Neural cell (in vitro differentiated cells): Measurements from ENCODE around the gene ADORA2B. TPM values are rescaled to one million over a fixed set of nuclear protein-coding genes. Genes with fewer than 3 reads are reported as not detected.

ENCODE experiments used
- H2AFZ ChIP-seq: fragments of 200-600, 300-800 bp; sonication (generic), shearing (Covaris generic); 2 replicates; pipeline ENCODE4 v1.6.0; 2014; ENCODE audit warnings: low read depth, mild to moderate bottlenecking, antibody characterized with exemption, low read length, moderate library complexity
- H3F3A ChIP-seq: fragments of 200-600 bp; shearing (Covaris generic); 2 replicates; pipeline ENCODE4 v1.6.1; 2016; ENCODE audit warnings: mild to moderate bottlenecking, moderate library complexity, mixed read lengths, antibody characterized with exemption, low read length; ENCODE audit not compliant: insufficient read depth, poor library complexity, severe bottlenecking
- H3K27ac ChIP-seq: fragments of 200-600, 300-800 bp; sonication (generic), shearing (Covaris generic); 2 replicates; pipeline ENCODE4 v1.5.1; 2014; ENCODE audit warnings: mild to moderate bottlenecking, low read length, moderate library complexity
- H3K27me3 ChIP-seq: fragments of 300-800, 200-600 bp; sonication (generic), shearing (Covaris generic); 2 replicates; pipeline ENCODE4 v1.6.0; 2014; ENCODE audit warnings: mild to moderate bottlenecking, low read depth, low read length, moderate library complexity; ENCODE audit not compliant: insufficient read depth
- H3K36me3 ChIP-seq: fragments of 300-800, 200-600 bp; sonication (generic), shearing (Covaris generic); 2 replicates; pipeline ENCODE4 v1.5.1; 2014; ENCODE audit warnings: mild to moderate bottlenecking, antibody characterized with exemption, low read length, moderate library complexity; ENCODE audit not compliant: insufficient read depth
- H3K4me2 ChIP-seq: fragments of 300-800, 200-600 bp; sonication (generic), shearing (Covaris generic); 2 replicates; pipeline ENCODE4 v1.6.0; 2014; ENCODE audit warnings: mild to moderate bottlenecking, low read length
- H3K4me3 ChIP-seq: fragments of 300-800, 200-600 bp; sonication (generic), shearing (Covaris generic); 2 replicates; pipeline ENCODE4 v1.5.1; 2014; ENCODE audit warnings: mild to moderate bottlenecking, low read length, moderate library complexity
- H3K79me2 ChIP-seq: fragments of 200-600 bp; shearing (Covaris generic); replicated peaks from 2 replicates; pipeline ENCODE4 v1.6.0; 2014; ENCODE audit warnings: mild to moderate bottlenecking, low read length, moderate library complexity; ENCODE audit not compliant: insufficient read depth
- H3K9ac ChIP-seq: fragments of 300-800, 200-600 bp; sonication (generic), shearing (Covaris generic); 2 replicates; pipeline ENCODE4 v1.6.1; 2016; ENCODE audit warnings: mild to moderate bottlenecking, low read length, mixed read lengths
- H3K9me2 ChIP-seq: fragments of 200-600 bp; shearing (Covaris generic); 2 replicates; pipeline ENCODE4 v1.6.1; 2016; ENCODE audit warnings: mild to moderate bottlenecking, low read length, mixed read lengths; ENCODE audit not compliant: insufficient read depth
- H3K9me3 ChIP-seq: fragments of 200-600, 300-800 bp; sonication (generic), shearing (Covaris generic); 2 replicates; pipeline ENCODE4 v1.6.1; 2016; ENCODE audit warnings: mild to moderate bottlenecking, mixed run types, low read length, moderate library complexity, mixed read lengths
- H4K20me1 ChIP-seq: fragments of 200-600 bp; shearing (Covaris generic); 2 replicates; pipeline ENCODE4 v1.6.1; 2016; ENCODE audit warnings: mild to moderate bottlenecking, mixed run types; ENCODE audit not compliant: insufficient read depth
- CTCF ChIP-seq: fragments of 450-650 bp; IDR thresholded peaks from 2 replicates; pipeline ENCODE4 v1.5.1; 2014; ENCODE audit warnings: antibody characterized with exemption, mild to moderate bottlenecking, moderate library complexity; ENCODE audit not compliant: poor library complexity, severe bottlenecking
- EP300 ChIP-seq: fragments of 450-650 bp; conservative IDR thresholded peaks from 2 replicates; pipeline ENCODE4 v1.6.1; 2014; ENCODE audit warnings: antibody characterized with exemption, mild to moderate bottlenecking, moderate library complexity; ENCODE audit not compliant: poor library complexity, severe bottlenecking
- EZH2 ChIP-seq: fragments of 200-600, 300-800 bp; shearing (Covaris generic), sonication (generic); IDR thresholded peaks from 2 replicates; pipeline ENCODE4 v1.6.1; 2014; ENCODE audit warnings: antibody characterized with exemption, low read length, borderline replicate concordance, mild to moderate bottlenecking; ENCODE audit not compliant: insufficient read depth, poor library complexity, severe bottlenecking
- MXI1 ChIP-seq: fragments of 450-650 bp; conservative IDR thresholded peaks from 2 replicates; pipeline ENCODE4 v1.6.1; 2014; ENCODE audit warnings: antibody characterized with exemption, mild to moderate bottlenecking; ENCODE audit not compliant: poor library complexity, severe bottlenecking
- POLR2AphosphoS5 ChIP-seq: IDR thresholded peaks from 2 replicates; pipeline ENCODE4 v1.6.1; 2012
- RAD21 ChIP-seq: fragments of 450-650 bp; conservative IDR thresholded peaks from 2 replicates; pipeline ENCODE4 v1.6.1; 2014; ENCODE audit warnings: antibody characterized with exemption, mild to moderate bottlenecking, moderate library complexity
- REST ChIP-seq: IDR thresholded peaks from 2 replicates; pipeline ENCODE4 v1.6.1; 2012; ENCODE audit warnings: borderline replicate concordance
- SMC3 ChIP-seq: fragments of 450-650 bp; conservative IDR thresholded peaks from 2 replicates; pipeline ENCODE4 v1.6.1; 2014; ENCODE audit warnings: antibody characterized with exemption, mild to moderate bottlenecking, moderate library complexity; ENCODE audit not compliant: poor library complexity
- TAF1 ChIP-seq: IDR thresholded peaks from 2 replicates; pipeline ENCODE4 v1.6.1; 2012; ENCODE audit warnings: low read depth
- polyA plus RNA-seq: library from polyadenylated mRNA; depleted of rRNA; stranded (reverse); fragments of >200 nt; gene quantifications from 2 replicates; pipeline ENCODE4 v1.2.3, GENCODE V29; 2014

The ADORA2B gene
- polyA plus RNA-seq, 1 donor from 2014 or later, result 0.78 TPM

GRCh38 chr17:16019347-16019746 is 74.4 kb downstream of the ADORA2B start:
- TF ChIP-seq CTCF (no peak), MXI1 (no peak), RAD21 (no peak), REST (no peak), EZH2 (no peak), SMC3 (no peak), TAF1 (no peak), EP300 (no peak), POLR2AphosphoS5 (no peak)

GRCh38 chr17:16023881-16024280 is 79.0 kb downstream of the ADORA2B start:
- Histone ChIP-seq H2AFZ (no peak overlapping the region), H3K4me2 (no peak overlapping the region), H3K27ac (no peak overlapping the region), H4K20me1 (no peaks in the 10 kb centered on the region), H3K27me3 (no peaks in the 10 kb centered on the region), H3K9me3 (no peaks in the 10 kb centered on the region), H3F3A (no peaks in the 10 kb centered on the region), H3K4me3 (no peak overlapping the region), H3K9ac (no peak overlapping the region), H3K9me2 (no peaks in the 10 kb centered on the region), H3K36me3 (peaks cover 13% of the 10 kb centered on the region), H3K79me2 (no peaks in the 10 kb centered on the region)
- TF ChIP-seq EZH2 (no peak), POLR2AphosphoS5 (no peak)

More at GRCh38 chr17:16019347-16019746, 74.4 kb downstream of the ADORA2B start:
- H3F3A ChIP-seq, result no peaks in the 10 kb centered on the region
- H3K27ac ChIP-seq, result no peak overlapping the region
- no peak overlapping the region for H3K9ac ChIP-seq
- H3K9me2 ChIP-seq, result no peaks in the 10 kb centered on the region
- no peak overlapping the region for H3K4me2 ChIP-seq
- H3K4me3 ChIP-seq, result no peak overlapping the region
- no peaks in the 10 kb centered on the region for H3K9me3 ChIP-seq
- no peaks in the 10 kb centered on the region for H3K27me3 ChIP-seq
- H3K36me3 ChIP-seq, result no peaks in the 10 kb centered on the region
- no peak overlapping the region for H2AFZ ChIP-seq
- H3K79me2 ChIP-seq, result no peaks in the 10 kb centered on the region
- no peaks in the 10 kb centered on the region for H4K20me1 ChIP-seq

GRCh38 chr17:16025202-16025601 is 80.3 kb downstream of the ADORA2B start:
- no peaks in the 10 kb centered on the region for H3K9me2 ChIP-seq
- TF ChIP-seq SMC3 (no peak), EZH2 (no peak), TAF1 (no peak), REST (no peak), RAD21 (no peak), MXI1 (no peak), EP300 (no peak)
- peaks cover 13% of the 10 kb centered on the region for H3K36me3 ChIP-seq
- no peak overlapping the region for H3K4me2 ChIP-seq
- H3K79me2 ChIP-seq, result no peaks in the 10 kb centered on the region
- H3K27me3 ChIP-seq, result no peaks in the 10 kb centered on the region
- H3K27ac ChIP-seq, result no peak overlapping the region
- no peak overlapping the region for H3K4me3 ChIP-seq
- H3K9me3 ChIP-seq, result no peaks in the 10 kb centered on the region
- no peak overlapping the region for H2AFZ ChIP-seq
- H3F3A ChIP-seq, result no peaks in the 10 kb centered on the region
- no peaks in the 10 kb centered on the region for H4K20me1 ChIP-seq
- no peak overlapping the region for H3K9ac ChIP-seq
